SK-N-MC (cell line): ENCODE measurements around the gene ZNF771.

Experiments used
- EZH2 ChIP-seq: fragments of 200-600 bp; sonication (generic); IDR thresholded peaks from one replicate; pipeline ENCODE4 v1.6.1; 2017; ENCODE audit warnings: antibody characterized with exemption
- POLR2AphosphoS5 ChIP-seq: IDR thresholded peaks from 2 replicates; pipeline ENCODE4 v1.6.1; 2012; ENCODE audit warnings: mild to moderate bottlenecking, low read depth, low read length, borderline replicate concordance

GRCh38 chr16:30445408-30446202 is 38.2 kb downstream of the ZNF771 start, which contains the start of gene SEPHS2:
- TF ChIP-seq POLR2AphosphoS5 (peak; percentile 97), EZH2 (no peak)
